Measurements from ENCODE around the gene CAMK1D.

- TF ChIP-seq CTCF (IDR thresholded peaks at IDR 0.05; ENCODE audit: control extremely low read depth in 1 of 3, insufficient read depth in 1 of 3, low read depth in 1 of 3, low read length in 3 of 3): no peak
- TF ChIP-seq CEBPB (IDR thresholded peaks at IDR 0.05; ENCODE audit: low read depth, low read length): no peak
- no peak for TF ChIP-seq SP2 (IDR thresholded peaks at IDR 0.05; ENCODE audit: low read length)
- TF ChIP-seq EP300 (IDR thresholded peaks at IDR 0.05; ENCODE audit: borderline replicate concordance in 1 of 2, low read depth in 2 of 2, low read length in 2 of 2): no peak
- TF ChIP-seq PHF8 (conservative IDR thresholded peaks at IDR 0.05; ENCODE audit: low read depth, low read length): no peak
- no peak for TF ChIP-seq SRF (IDR thresholded peaks at IDR 0.05; ENCODE audit: low read depth, low read length)
- no peak for TF ChIP-seq MAX (IDR thresholded peaks at IDR 0.05)
- no peak for TF ChIP-seq RAD21 (IDR thresholded peaks at IDR 0.05 in 1 of 2, conservative IDR thresholded peaks at IDR 0.05 in 1 of 2; ENCODE audit: low read depth in 2 of 2, low read length in 2 of 2)
- TF ChIP-seq ZNF274 (IDR thresholded peaks at IDR 0.05; ENCODE audit: borderline replicate concordance, extremely low read depth, low read length): no peak
- no peak for TF ChIP-seq TBP (IDR thresholded peaks at IDR 0.05; ENCODE audit: low read depth, low read length)
- no peak for TF ChIP-seq EZH2 (IDR thresholded peaks at IDR 0.05; ENCODE audit: low read depth, low read length, severe bottlenecking)
- TF ChIP-seq RXRA (IDR thresholded peaks at IDR 0.05; ENCODE audit: insufficient read depth, low read depth, low read length): no peak
- no peak for TF ChIP-seq POLR2A (IDR thresholded peaks at IDR 0.05; ENCODE audit: control extremely low read depth in 1 of 2, low read depth in 2 of 2, low read length in 2 of 2)
- no peak for TF ChIP-seq CHD2 (IDR thresholded peaks at IDR 0.05; ENCODE audit: low read length)
Observed at GRCh38 chr10:12563489-12563888, 214.1 kb downstream of the CAMK1D start.

Data from H1 (cell line).